HG03175 (cell line): ENCODE results near the gene NOBOX.
A peak's percentile ranks its signal among the peaks of the same experiment; 100 is the strongest.
"Not testable (repeated sequence)": the region's sequence is repeated elsewhere in the genome, so short reads cannot be mapped to it uniquely, and the experiment has no call there.

Experiments
- ATAC-seq: cut with Tn5 transposase; IDR thresholded peaks from one replicate; pipeline ENCODE4 v1.9.1; 2021; ENCODE audit warnings: mild to moderate bottlenecking, moderate library complexity; ENCODE audit not compliant: unreplicated experiment

The NOBOX gene

DNA sequence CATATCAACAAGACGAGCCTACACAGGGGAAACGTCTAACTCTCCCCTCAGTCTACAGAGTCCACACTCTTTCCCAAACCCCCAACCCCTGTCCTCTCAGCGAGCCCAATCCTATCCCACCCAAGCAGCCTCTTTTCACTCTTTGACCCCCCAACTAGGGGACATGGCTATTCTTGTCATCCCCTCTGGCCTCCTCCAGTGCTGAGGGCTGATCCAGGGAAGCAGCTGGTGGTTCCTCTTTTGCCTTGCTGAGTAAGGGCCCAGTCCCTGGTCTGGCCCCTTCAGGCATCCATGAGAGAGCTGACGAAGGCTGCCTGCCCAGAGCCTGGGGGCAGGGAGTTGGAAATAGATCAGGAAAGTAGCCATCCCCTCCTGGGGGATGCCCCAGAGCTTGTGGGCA is 6.4 kb downstream of the NOBOX start:
- ATAC-seq = no peak

DNA sequence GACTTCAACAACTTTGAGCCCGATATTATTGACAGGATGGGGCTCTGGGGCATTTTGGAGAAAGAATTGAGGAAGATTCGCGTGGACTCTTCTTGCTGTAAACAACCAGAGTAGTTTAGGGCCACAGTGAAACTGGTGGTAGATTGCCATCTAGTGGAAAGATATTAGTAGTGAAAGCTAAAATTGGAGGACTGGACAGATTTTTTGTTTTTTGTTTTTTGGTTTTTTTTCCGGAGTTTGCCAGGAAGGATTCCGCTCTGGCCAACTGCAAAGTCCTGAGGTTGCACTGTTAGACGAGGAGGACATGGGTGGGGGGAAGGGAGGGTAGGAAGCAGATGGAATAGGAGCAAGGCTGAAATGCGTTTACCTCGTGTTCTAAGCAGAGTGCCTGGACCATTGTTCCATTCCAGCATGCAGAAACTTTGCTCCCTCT is 11.7 kb downstream of the NOBOX start:
- ATAC-seq = peak; percentile 79

DNA sequence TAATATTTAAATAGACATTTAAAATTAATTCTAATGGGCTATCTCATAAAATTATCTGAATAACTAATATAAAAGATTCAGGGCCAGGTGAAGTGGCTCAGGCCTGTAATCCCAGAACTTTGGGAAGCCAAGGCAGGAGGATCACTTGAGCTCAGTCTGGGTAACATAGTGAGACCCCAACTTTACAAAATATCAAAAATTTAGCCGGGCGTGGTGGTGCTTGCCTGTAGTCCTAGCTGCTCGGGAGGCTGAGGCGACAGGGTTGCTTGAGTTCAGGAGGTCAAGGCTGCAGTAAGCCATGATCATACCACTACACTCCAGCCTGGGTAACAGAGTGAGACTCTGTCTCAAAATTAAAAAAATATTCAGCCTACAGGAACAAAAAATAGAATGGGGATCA is 12.5 kb downstream of the NOBOX start:
- ATAC-seq = no peak

DNA sequence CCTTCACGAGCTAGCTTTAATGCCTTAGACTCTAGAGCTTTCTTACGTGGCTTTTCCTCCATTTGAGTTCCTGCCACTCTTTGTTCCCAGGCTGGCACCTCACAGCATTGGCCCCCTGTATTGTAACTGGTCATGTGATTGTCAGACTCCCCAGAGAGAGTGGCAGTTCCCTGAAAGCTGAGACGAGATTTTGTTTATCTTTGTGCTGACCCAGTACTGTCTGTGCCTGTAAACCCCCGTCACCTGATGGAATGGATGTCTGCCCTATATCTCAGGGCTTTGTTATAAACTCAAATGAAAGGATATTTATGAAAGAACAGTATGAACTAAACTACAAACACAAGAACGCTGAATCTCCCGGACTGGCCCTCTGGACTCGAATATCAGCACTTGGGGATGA is 13.0 kb downstream of the NOBOX start:
- no peak for ATAC-seq

DNA sequence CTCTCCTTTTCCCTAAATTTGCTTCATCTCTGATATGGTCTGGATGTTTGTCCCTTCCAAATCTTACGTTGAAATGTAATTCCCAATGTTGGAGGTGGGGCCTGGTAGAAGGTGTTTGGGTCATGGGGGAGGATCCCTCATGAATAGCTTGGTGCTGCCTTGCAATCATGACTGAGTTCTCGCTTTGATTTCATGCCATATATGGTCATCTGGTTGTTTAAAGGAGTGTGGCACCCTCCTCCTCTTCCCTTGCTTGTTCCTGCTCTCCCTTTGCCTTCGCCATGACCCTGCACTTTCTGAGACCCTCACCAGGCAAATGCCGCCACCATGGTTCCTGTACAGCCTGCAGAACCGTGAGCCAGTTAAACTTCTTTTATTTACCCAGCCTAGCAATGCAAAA is 14.5 kb downstream of the NOBOX start:
- no peak for ATAC-seq

DNA sequence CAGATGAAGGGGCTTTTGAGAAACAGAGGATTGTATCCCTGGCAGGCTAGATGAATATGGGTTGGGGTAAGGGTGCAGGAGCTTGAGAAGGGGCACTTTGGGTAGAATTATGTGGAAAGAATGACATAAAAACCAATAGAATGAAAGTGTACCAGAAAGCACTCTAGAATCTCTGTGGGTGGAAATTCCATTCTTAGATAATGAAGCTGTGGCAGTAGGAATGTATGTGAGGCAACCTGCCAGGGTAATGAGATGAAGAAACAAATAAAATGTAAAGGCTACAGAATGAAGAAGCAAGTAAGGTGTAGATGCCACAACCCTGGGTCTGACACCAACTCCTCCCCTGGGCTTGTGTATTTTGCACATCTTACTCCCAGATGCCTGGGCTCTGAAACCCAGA is 16.8 kb downstream of the NOBOX start:
- no peak for ATAC-seq

DNA sequence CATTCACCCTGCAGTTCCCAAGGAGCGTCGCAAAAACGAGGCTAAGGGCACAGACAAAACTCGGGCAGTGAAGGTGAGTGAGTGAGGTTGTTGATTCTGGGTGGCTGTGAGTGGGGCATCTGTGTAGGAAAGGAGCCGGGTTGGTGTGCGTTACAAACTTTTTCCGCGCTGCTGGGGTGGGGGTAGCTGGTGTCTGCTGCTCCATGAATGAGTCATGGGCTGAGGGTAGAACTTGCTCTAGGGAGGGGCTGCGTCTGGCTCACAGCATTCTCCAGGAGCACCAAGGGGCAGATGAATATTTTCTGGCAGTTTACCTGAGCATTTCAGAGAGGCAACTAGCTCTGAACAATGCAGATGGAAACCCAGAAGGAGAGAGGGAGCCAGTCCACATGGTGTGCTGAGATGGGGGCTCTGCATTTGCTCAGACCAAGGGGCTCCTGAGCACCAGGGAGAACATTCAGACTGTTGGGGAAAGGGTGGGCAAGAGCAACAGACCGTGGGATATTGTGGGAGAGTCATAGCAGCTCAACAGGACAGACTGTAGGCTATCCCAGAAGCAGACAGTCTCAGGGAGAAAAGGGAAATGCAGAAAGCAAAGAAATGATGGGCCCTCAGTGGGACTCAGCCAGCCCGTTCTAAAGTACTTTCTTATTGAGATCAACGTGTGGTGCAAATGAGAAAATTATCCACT is 18.8 kb downstream of the NOBOX start:
- ATAC-seq = no peak

DNA sequence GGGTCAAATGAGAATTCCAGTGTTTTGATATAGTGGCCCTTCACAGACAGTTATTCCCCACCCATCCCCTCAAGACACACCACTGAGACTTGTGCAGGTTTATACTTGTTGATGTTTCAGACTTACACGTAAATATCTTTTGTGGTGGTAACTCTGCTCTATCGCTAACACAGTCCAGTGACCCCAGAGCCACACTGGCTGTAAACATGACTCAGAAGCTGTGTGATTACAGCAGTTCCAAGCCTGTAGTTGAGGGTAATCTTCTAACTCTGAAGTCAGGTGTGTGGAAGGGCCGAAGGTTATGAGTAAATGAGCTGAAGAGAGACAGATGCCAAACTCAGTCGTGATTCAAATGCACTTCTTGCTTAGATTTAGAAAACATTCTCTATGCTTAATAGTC is 19.4 kb downstream of the NOBOX start:
- ATAC-seq = peak; percentile 50

DNA sequence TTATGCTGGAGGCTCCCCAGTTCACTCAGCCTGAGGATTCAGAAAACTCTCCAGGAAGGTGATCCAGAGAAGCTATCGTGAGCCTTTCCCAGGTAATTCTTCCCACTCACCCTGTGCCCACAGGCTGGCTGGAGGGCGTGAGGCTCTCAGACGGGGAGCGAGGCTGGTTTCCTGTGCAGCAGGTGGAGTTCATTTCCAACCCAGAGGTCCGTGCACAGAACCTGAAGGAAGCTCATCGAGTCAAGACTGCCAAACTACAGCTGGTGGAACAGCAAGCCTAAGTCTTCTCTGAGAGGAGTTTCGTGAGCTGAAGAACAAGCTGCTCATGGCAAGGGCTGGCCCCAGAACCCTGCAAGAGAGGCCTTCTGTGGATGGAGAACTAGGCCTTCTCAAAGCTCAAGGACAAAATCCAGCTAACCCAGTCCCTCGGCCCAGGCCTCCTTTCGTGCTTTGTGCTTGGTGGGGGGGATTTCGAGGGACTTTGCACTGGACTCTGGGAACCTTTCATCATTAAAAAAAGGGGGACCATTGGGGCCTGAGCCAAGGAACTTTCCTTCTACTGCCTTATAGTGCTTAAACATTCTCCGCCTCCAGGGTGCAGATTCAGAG is 23.6 kb downstream of the NOBOX start:
- no peak for ATAC-seq

DNA sequence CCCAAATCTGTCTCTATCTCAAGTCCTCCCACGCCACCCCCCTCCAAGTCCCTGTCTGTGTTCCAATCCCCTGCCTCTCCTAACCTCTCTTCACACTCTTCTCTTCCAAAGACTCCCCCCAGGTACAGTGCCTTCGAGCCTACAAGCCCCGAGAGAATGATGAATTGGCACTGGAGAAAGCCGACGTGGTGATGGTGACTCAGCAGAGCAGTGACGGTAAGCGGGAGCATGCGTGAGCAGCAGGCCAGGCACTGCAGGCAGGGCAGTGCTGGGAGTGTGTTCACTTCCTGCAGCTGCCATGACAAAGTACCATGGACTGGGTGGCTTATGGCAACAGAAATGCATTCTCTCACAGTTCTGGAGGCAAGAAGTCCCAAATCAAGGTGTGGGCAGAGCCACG is 24.8 kb downstream of the NOBOX start:
- no peak for ATAC-seq

DNA sequence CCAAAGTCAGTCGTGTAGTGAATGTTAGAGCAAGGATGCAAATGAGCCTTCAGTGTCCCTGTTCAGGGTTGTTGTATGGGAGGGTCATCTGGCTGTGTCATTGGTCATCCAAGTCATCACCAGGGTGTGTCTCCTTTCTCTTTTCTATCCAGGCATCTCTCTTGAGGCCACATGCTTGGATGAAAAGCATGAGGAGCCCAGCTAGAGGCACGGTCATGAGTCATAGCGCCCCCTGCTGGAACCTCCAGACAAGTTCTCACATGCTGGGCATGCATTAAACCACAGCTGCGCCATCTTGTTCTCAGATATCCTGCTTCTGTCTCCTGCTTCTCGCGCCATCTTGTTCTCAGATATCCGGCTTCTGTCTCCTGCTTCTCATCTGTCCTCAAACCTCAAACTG is 34.3 kb downstream of the NOBOX start:
- not testable (repeated sequence) for ATAC-seq

DNA sequence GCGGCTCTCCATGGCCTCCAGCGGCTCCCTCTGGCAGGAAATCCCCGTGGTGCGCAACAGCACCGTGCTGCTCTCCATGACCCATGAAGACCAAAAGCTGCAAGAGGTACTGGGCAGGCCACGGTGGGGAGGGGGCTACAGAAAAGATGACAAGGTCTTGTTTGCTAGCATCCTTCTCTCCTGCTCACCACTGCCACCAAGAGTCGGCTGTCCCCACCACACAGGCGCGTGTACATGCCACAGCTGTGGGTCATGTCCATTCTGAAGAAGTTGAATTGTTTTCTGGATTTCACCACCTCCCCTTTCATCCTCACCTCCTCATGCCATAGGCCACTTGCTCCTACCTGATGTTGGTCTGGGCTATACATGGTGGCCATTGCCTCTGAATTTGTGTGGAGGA is 36.2 kb downstream of the NOBOX start:
- ATAC-seq = not testable (repeated sequence)

DNA sequence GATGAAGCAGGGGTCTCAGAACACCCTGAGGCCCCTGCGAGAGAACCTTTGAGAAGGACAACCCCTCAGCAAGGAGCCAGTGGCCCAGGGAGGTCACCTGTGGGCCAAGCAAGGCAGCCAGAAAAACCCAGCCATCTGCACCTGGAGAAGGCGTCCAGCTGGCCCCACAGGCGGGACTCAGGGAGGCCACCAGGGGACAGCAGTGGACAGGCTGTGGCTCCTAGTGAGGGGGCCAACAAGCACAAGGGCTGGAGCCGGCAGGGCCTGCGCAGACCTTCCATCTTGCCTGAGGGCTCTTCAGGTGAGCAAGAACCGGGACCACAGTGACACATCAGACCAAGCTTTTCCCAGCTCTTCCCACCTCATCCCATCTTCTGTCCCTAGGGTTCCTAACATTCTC is 38.0 kb downstream of the NOBOX start:
- ATAC-seq = not testable (repeated sequence)

DNA sequence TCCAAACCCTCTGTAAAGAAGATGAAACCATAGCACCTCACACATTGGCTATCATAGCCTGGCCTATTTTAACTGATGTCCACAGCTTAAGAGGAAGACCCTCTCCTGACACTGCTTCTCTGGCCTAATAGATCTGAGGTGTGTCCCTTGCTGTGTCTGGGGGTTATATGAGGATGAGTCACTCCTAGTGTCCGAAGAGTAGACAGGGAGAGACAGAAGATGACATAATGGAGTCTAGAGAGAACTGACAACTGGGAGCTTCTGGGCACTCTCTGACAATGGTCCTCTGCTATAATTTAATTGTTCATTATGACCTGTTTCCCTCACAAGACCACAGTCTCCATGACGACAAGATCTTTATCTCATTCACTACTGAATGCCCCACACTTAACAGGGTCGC is 41.4 kb downstream of the NOBOX start:
- not testable (repeated sequence) for ATAC-seq

DNA sequence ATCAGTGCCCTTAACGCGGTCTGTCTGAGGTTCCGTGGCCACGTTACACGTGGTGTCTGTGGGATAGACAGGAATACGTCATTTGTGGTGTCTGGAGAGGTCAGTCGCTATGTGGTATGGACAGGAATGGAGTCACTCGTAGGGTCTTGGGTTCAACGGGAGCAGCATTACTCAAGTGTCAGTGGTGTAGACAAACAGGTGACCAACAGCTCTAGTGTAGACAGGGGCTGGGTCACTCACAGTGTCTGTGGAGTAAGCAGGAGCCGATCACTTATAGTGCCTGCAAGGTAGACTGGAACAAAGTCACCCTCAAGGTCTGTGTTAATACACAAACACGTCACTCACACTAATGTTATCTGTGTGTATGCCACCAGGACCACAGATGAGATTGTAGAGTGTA is 46.6 kb downstream of the NOBOX start:
- ATAC-seq = not testable (repeated sequence)

DNA sequence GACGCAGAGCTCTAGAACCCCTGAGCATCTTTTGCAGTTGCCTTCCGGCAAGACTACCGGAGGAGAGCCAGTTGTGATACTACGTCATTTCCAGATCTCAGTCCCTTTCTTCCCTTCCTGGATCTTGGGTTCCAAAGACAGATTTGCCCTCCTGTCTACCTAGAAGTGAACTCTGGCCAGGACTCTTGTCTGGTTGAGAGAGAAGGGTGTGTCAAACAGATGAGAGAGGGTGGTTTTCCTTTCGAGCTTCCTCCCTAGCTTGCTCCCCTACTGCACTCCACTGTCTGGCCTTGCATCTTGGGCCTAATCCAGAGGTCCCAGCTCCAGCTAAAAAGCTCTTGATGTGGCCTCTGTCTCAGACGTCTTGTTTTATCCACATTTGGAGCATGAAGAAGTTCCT is 47.3 kb downstream of the NOBOX start:
- not testable (repeated sequence) for ATAC-seq

DNA sequence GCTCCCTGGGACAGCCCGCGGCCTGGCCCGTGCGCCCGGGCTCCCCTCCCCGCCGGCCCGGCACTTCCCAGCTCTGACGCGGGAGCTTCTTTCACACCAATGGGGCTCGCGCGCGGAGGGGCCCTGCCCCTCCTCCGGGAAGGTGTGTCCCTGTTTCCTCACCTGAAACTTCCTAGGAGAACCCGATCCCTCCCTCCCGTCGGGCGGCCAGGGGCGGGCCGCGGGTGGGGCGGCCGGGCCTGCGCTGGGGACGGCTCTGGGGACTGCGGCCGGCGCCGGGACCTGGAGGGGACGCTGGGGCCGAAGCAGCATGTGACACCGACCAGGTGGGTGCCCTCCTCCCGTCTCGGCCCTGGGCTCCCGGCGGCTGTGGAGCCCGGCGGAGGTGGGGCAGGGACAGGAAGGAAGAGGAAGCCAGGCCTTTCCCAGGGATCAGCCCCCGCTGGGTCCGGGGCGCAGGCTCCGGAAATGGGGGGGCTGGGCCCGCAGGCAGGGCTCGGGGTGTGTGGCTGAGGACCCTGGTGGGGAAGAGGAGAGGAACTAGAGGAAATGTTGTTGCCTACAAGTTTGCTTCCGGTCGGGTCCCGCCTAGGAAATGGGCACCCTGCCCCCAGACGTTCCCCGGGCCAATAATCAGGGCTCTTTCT is 48.2 kb downstream of the NOBOX start, which contains the start of gene ARHGEF5:
Gene ARHGEF5, plus strand, starts transcription at position 227 of the 647 bp plus-strand sequence. CDS start 7,268 bp downstream, outside the sequence.
- ATAC-seq = peak; percentile 77

DNA sequence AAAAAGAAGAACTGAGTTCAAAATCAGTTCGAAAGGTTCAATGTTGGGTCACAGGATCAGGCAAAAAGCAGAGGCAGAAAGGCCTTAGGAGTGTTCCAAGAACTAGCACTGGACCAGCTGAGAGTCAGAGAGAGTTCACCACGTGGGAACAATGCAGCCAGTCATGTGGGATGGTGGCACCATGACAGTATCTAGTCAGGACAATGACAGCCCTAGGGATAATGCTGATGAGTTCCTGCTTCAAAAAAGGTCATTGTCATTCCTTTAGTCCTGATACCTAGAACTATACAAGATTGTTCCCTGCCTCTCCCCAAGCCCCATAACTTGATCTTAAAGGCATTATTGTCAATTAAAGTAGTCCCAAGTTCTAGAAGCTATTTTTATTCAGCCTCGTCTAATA is 51.8 kb downstream of the NOBOX start:
- ATAC-seq = not testable (repeated sequence)

DNA sequence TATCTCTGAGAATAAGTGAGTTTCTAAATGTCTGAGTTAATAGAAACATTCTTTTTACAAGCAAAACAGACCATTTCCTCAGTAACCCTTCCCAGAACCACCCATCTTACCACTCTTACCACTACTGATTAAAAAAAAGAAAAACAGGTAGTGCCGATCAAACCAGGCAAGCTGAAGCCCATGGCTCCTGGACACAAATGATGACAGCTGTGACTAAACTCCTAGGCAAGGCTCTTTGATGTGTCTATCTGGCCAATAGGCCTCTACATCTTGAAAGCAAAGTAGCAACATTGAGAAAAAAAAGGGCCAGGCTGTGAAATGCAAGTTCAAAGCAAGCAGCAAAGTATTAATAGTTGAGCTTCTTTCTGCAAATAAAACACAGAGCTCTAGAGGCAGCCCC is 54.9 kb downstream of the NOBOX start:
- peak; percentile 13 for ATAC-seq
